ENCODE measurements around the gene IARS2.
"Not testable (repeated sequence)": the region's sequence is repeated elsewhere in the genome, so short reads cannot be mapped to it uniquely, and the experiment has no call there.

The IARS2 gene

DNA sequence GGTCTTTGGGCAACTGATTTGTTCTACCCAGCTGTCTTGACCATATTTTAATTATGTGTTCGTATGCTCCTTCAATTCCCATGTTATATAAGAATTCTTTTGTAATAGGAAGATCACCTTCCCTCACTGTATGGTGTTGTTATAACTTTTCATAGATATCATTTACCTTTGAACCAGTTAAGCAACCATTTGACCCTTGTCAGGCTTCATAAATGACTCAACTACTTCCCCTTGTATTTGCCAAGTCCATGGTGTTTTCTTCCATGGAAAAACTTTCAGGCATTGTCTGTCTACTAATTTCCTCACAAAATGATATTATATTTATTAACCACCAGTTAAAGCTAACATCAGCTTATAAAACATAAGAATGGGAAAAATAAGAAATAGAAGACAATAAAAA lies 9.5 kb upstream of the IARS2 start:
- CTCF ChIA-PET: no interaction called here
- DNase-seq (ENCODE audit: low read depth, low spot score): no peak
- POLR2A ChIA-PET: no interaction called here
- TF ChIP-seq CTCF (IDR thresholded peaks at IDR 0.05; ENCODE audit: insufficient read depth, low read length, missing control alignments): no peak
- no peak overlapping the region for H3K4me3 ChIP-seq (ENCODE audit: low read depth, low read length)

DNA sequence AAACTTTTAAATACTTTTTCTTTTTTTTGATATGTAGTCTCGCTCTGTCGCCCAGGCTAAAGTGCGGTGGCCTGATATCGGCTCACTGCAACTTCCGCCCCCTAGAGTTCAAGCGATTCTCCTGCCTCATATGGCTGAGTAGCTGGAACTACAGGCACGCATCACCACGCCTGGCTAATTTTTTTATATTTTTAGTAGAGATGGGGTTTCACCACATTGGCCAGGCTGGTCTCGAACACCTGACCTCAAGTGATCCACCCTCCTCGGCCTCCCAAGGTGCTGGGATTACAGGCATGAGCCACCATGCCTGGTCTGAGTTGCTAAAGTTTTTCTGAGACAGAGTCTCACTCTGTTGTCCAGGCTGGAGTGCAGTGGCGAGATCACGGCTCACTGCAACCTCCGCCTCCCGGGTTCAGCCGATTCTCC lies 7.7 kb upstream of the IARS2 start:
- POLR2A ChIA-PET; CTCF ChIA-PET; H3K4me3 ChIP-seq (ENCODE audit: low read depth, low read length); DNase-seq (ENCODE audit: low read depth, low spot score): not testable (repeated sequence)

DNA sequence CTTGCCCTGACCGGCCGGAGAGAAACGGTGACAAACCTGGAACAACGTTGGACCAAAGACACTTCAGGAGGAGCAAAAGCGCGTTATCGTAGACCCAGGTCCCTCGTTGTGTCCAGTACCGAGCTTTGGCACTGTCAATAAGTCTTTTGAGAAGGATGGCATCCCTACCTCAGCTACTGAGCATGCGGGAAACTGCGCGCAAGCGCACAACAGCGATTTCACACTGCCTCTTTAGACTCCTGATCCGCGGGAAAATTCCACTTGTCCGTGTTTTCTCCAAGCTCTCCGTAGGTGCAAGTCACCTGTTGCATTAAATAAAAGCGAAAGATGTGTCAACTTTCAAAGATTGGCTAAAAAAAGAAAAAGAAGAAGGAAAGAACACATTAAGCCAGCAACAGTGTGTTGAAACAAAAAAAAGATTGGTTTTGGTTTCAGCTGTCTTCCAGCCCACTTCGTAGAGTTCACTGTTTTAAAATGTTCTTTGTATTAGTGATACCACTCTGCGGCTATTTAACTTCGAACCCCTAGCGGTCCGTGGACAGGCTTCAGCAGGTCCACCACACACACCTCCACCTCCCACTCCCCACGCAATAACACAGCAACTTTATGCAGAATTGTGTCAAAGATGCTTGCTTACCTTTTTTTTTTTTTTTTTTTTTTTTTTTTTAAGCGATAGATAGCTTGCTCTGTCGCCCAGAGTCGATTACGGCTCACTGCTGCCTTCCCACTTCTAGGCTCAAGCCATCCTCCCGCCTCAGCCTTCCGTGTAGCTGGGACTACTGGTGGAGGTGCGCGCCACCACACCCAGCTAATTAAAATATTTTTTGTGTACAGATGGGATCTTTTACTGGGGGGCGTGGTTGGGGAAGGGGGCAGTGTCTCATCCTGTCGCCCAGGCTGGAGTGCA lies 4.0 kb upstream of the IARS2 start, which contains the start of gene BPNT1:
TSS of gene BPNT1 (minus strand) at position 139 of the 907 bp plus-strand sequence. CDS start 9,942 bp downstream, outside the sequence.
- peak within 1 kb of the TSS; percentile 77 for H3K4me3 ChIP-seq (ENCODE audit: low read depth, low read length)
- peak; percentile 59 for DNase-seq (ENCODE audit: low read depth, low spot score)
- POLR2A ChIA-PET: no interaction called here
- CTCF ChIA-PET: interaction anchor here (0.9 to 1.5 kb wide), 4 partner anchors 10 to 99 kb away, joined by 4 read pairs; no protein-coding TSS in a partner anchor
- no peak for TF ChIP-seq CTCF (IDR thresholded peaks at IDR 0.05; ENCODE audit: insufficient read depth, low read length, missing control alignments)

- ChIA-PET POLR2A (no interaction called here), CTCF (interaction anchor here (0.9 kb wide), 1 partner anchor 15 kb away, joined by 3 read pairs; no protein-coding TSS in a partner anchor)
- no peak for TF ChIP-seq CTCF (IDR thresholded peaks at IDR 0.05; ENCODE audit: insufficient read depth, low read length, missing control alignments)
- DNase-seq (ENCODE audit: low read depth, low spot score): no peak
- no peak overlapping the region for H3K4me3 ChIP-seq (ENCODE audit: low read depth, low read length)
These were observed 1.2 kb upstream of the IARS2 start for GRCh38 chr1:220092694-220093093.

DNA sequence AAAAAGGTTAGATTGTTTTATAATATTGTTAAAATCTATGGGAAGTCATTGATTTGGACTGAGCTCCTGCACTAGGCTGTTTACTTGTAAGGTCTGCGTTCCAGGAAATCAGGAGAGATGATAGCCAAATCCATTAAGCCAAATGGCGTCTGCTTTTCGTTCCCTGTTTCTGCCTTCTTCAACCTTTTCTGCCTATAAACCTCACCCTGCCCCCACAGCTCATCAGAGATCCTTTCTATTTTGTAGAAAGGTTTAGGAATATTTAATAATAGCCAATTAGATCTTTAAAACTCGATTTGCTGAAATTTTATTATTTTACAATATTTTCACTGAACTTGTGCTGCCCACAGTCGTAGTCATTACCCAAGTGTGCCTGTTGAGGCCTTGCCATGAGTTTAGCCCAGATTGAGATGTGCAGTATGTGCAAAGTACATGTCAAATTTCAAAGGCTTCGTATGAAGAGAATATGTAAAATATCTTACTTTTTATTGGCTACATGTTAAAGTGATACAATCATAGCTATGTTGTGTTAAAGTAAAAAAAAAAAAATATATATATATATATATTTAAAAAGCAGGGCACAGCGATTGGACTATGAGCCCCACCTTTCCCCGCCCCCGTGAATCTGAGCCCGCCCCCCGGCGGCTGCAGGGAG lies 444 bp upstream of the IARS2 start:
- ChIA-PET CTCF (interaction anchor here (1.0 to 1.2 kb wide), 2 partner anchors 12 to 104 kb away, joined by 3 read pairs; no protein-coding TSS in a partner anchor), POLR2A (no interaction called here)
- DNase-seq (ENCODE audit: low read depth, low spot score): no peak
- no peak for TF ChIP-seq CTCF (IDR thresholded peaks at IDR 0.05; ENCODE audit: insufficient read depth, low read length, missing control alignments)
- no peak overlapping the region; the same call in 1 of the 2 replicates for H3K4me3 ChIP-seq (ENCODE audit: low read depth, low read length)

- no peak for DNase-seq (ENCODE audit: low read depth, low spot score)
- ChIA-PET POLR2A (no interaction called here), CTCF (no interaction called here)
- H3K4me3 ChIP-seq (ENCODE audit: low read depth, low read length): no peak overlapping the region
- TF ChIP-seq CTCF (IDR thresholded peaks at IDR 0.05; ENCODE audit: insufficient read depth, low read length, missing control alignments): no peak
These were observed 5.9 kb downstream of the IARS2 start for GRCh38 chr1:220099826-220100225.

GRCh38 chr1:220110473-220110872 lies 16.5 kb downstream of the IARS2 start:
- CTCF ChIA-PET; POLR2A ChIA-PET; DNase-seq (ENCODE audit: low read depth, low spot score); H3K4me3 ChIP-seq (ENCODE audit: low read depth, low read length): not testable (repeated sequence)

GRCh38 chr1:220112600-220112999 lies 18.7 kb downstream of the IARS2 start:
- CTCF ChIA-PET: interaction anchor here (0.9 to 2.0 kb wide), 12 partner anchors 8 to 663 kb away, joined by 3 to 14 read pairs (median 3); no protein-coding TSS in a partner anchor

More at GRCh38 chr1:220112600-220112999, 18.7 kb downstream of the IARS2 start:
- DNase-seq (ENCODE audit: low read depth, low spot score); H3K4me3 ChIP-seq (ENCODE audit: low read depth, low read length); POLR2A ChIA-PET: not testable (repeated sequence)

All from AG04449 (cell line).